Measurements from ENCODE around the gene PPP1R1B. TPM values are rescaled to one million over a fixed set of nuclear protein-coding genes. Genes with fewer than 3 reads are reported as not detected.

Gene PPP1R1B
- total and polyA plus RNA-seq, 7 donors = 4.2 to 280 (median 12.1) TPM

GRCh38 chr17:39662551-39663339 is 36.0 kb downstream of the PPP1R1B start:
- peaks cover 12 to 32% (median 18%) of the 10 kb centered on the region in 3 donors for H3K27me3 ChIP-seq
- 24 to 67% methylated on average over 22 of the region's 22 CpGs for WGBS, 2 donors
- peaks cover 0 to 39% (median 20%) of the 10 kb centered on the region in 4 donors for H3K4me1 ChIP-seq
- intact Hi-C loops (cut with DNase I) = no loop called here
- H3K36me3 ChIP-seq = peaks cover 0 to 49% (median 11%) of the 10 kb centered on the region in 4 donors
- peak overlapping the region in 3 of 4 donors; percentile 0 to 49 (median 3) for H3K27ac ChIP-seq
- no peak overlapping the region for H3K4me3 ChIP-seq
- H3K9me3 ChIP-seq = no peaks in the 10 kb centered on the region
- TF ChIP-seq POLR2A (IDR thresholded peaks at IDR 0.05) (no peak), CTCF (IDR thresholded peaks at IDR 0.05) (no peak), POLR2AphosphoS5 (IDR thresholded peaks at IDR 0.05) (no peak), EP300 (IDR thresholded peaks at IDR 0.05) (no peak)
- DNase-seq = no peak

GRCh38 chr17:39663340-39663687 is 36.6 kb downstream of the PPP1R1B start:
- peak overlapping the region in 3 of 4 donors; percentile 0 to 49 (median 3) for H3K27ac ChIP-seq
- no peak overlapping the region for H3K4me3 ChIP-seq

DNA sequence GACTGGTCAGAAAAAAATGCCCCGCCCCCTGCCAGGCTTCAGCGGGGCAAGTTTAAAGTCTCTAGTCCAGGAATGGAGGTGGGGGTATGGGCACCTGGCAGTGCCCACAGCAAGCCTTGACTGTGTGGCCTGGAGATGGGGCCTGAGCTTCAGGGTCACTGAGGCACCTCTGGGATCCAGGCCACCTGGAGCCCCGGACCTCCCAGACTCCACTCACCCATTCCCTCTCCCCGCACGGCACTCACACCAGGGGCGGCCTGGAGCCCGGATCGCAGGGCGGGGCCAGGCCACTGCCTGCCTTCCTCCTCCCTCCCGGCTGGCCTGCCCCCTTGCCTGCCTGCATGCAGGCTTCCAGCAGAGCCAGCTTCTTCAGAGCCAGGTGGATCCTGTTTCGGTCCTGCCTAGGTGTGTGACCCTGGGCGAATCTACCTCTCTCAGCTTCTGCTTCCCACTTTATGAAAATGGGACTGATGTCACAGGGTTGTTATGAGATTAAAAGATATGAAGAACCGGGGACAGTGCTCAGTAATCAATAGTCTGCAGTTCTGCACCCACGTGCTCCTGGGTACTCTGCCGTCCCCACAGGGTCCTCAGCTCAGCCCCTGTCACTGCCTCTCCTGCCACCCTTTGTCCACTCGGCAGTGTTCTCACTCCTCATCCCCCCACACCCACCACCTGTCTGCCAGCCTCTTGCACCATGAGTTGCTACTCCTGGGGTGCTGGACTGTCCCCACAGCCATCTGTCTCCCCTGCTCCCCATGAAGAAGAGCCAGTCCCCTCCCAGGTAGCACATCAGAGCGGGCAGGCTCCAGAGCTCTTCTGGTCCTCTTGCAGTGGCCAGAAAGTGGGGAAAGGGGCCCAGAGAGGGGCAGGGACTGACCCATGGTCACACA is 37.2 kb downstream of the PPP1R1B start:
- no peak for DNase-seq
- Histone ChIP-seq H3K4me3 (no peak overlapping the region), H3K4me1 (peaks cover 0 to 50% (median 30%) of the 10 kb centered on the region in 4 donors), H3K27me3 (peaks cover 13 to 44% (median 27%) of the 10 kb centered on the region in 3 donors), H3K36me3 (peaks cover 0 to 37% (median 9%) of the 10 kb centered on the region in 4 donors), H3K27ac (peak overlapping the region in 1 of 4 donors; percentile 49), H3K9me3 (no peaks in the 10 kb centered on the region)
- 20 to 58% methylated on average over 17 of the region's 17 CpGs for WGBS, 2 donors
- intact Hi-C loops (cut with DNase I) = no loop called here
- TF ChIP-seq POLR2AphosphoS5 (IDR thresholded peaks at IDR 0.05) (no peak), CTCF (IDR thresholded peaks at IDR 0.05) (no peak), POLR2A (IDR thresholded peaks at IDR 0.05) (no peak), EP300 (IDR thresholded peaks at IDR 0.05) (no peak)

More at GRCh38 chr17:39663340-39663687, 36.6 kb downstream of the PPP1R1B start:
- Histone ChIP-seq H3K36me3 (peaks cover 0 to 43% (median 11%) of the 10 kb centered on the region in 4 donors), H3K4me1 (peaks cover 0 to 45% (median 26%) of the 10 kb centered on the region in 4 donors), H3K9me3 (no peaks in the 10 kb centered on the region), H3K27me3 (peaks cover 13 to 38% (median 24%) of the 10 kb centered on the region in 3 donors)
- intact Hi-C loops (cut with DNase I) = no loop called here
- 38 to 66% methylated on average over 4 of the region's 4 CpGs for WGBS, 2 donors
- no peak for DNase-seq
- TF ChIP-seq POLR2A (IDR thresholded peaks at IDR 0.05) = no peak
- TF ChIP-seq CTCF (IDR thresholded peaks at IDR 0.05) = no peak
- TF ChIP-seq EP300 (IDR thresholded peaks at IDR 0.05) = no peak
- no peak for TF ChIP-seq POLR2AphosphoS5 (IDR thresholded peaks at IDR 0.05)

DNA sequence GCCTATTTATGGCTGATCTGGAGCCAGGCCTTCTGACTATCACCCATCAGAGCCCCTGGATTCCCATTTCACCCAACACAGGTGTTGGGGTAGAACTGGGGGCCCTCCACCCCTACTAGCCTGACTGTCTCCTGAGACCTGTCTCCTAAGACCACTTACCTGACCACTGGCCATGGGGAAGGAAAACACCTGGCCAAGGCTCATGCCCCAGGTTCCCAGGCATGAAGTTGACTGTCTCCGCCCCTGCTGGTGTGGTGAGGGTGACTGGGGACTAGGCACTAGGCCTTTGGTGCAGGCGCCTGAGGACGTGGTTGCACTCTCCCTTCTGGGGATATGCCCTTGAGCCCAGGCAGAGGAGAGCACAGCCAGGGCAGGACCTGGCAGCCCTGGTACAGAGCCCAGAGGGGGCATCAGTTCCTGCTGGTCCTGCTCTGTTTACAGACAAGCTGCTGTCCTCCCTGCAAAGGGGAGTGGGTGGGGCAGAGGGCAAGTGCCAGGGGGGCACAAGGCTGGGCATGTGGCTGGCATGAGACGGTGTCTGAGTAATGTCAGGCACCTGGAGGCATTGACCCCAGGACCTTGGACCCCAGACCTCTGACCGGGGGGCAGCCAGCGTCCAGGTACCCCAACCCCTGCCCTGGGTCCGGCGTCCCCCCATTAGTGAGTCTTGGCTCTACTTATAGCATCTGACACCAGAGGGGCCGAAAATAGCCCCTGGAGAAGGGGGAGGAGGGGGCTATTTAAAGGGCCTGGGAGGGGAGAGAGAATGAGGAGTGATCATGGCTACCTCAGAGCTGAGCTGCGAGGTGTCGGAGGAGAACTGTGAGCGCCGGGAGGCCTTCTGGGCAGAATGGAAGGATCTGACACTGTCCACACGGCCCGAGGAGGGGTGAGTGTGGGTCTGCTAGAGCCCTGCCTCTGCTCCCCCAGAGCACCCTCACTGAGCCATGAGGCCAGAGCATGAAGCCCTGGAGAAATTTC is 38.1 kb downstream of the PPP1R1B start, which contains the start of gene TCAP:
TSS of gene TCAP (plus strand) at position 769 of the 981 bp plus-strand sequence. CDS start at position 780, 11 bp downstream.
- H3K36me3 ChIP-seq = peaks cover 0 to 28% (median 8%) of the 10 kb centered on the region in 4 donors
- no peak for DNase-seq
- peak within 1 kb of the TSS in 2 of 4 donors; percentile 17 to 36 for H3K27ac ChIP-seq
- intact Hi-C loops (cut with DNase I) = no loop called here
- WGBS, 2 donors = 60 to 70% methylated on average over 15 of the region's 15 CpGs
- H3K27me3 ChIP-seq = peaks cover 22 to 53% (median 37%) of the 10 kb centered on the region in 3 donors
- no peaks in the 10 kb centered on the region for H3K9me3 ChIP-seq
- H3K4me1 ChIP-seq = peaks cover 0 to 50% (median 30%) of the 10 kb centered on the region in 4 donors
- TF ChIP-seq EP300 (IDR thresholded peaks at IDR 0.05) = no peak
- TF ChIP-seq POLR2A (IDR thresholded peaks at IDR 0.05) = no peak
- no peak for TF ChIP-seq POLR2AphosphoS5 (IDR thresholded peaks at IDR 0.05)
- no peak for TF ChIP-seq CTCF (IDR thresholded peaks at IDR 0.05)
- H3K4me3 ChIP-seq = no peak within 1 kb of the TSS

Measured in sigmoid colon (tissue), 7 donors.